A549 (cell line): ENCODE results near the gene JAML. TPM values are rescaled to one million over a fixed set of nuclear protein-coding genes. Genes with fewer than 3 reads are reported as not detected.

Experiments used
- ATAC-seq, 2 experiments: fragments of 200-7000 bp in 1 of 2; fragments of >200 bp in 1 of 2; cut with Nextera tagmentation in 1 of 2; cut with Tn5 transposase in 1 of 2; 3 replicates each; pipeline versions ENCODE4 v1.8.0 to v1.9.1; 2018 to 2020; ENCODE audit warnings: mild to moderate bottlenecking in 1 of 2, moderate library complexity in 1 of 2
- CTCF ChIA-PET: fragments of 300-600 bp; sonication (Branson Sonifier 250); formaldehyde crosslinking; extraction: SDS; loops from one replicate; lab custom pipeline; 2021; ENCODE audit warnings: antibody characterized with exemption, inconsistent platforms; lab: Yijun Ruan, JAX
- POLR2A ChIA-PET: fragments of 350-600 bp; formaldehyde crosslinking; extraction: SDS; loops from one replicate; lab custom pipeline; 2021; ENCODE audit warnings: antibody characterized with exemption, inconsistent platforms; lab: Yijun Ruan, JAX
- DNase-seq, 2 experiments: peaks; one replicate each; pipeline versions ENCODE4 v3.0.0 to v3.0.0-alpha.2; 2011 to 2016; ENCODE audit warnings: low read depth in 1 of 2, low spot score in 1 of 2
- FAIRE-seq: peaks from 2 replicates; lab custom pipeline; 2011; peaks lifted over from hg19 to GRCh38; lab: Jason Lieb, UNC
- H3K27ac ChIP-seq, 2 experiments: fragments of >200 bp; sonication (Bioruptor Twin); formaldehyde crosslinking; 3 replicates each; pipeline ENCODE4 v1.5.1; 2016 to 2017
- H3K4me1 ChIP-seq: fragments of >200 bp; sonication (Bioruptor Twin); formaldehyde crosslinking; 3 replicates; pipeline ENCODE4 v1.6.1; 2016
- H3K4me2 ChIP-seq: fragments of >200 bp; sonication (Bioruptor Twin); formaldehyde crosslinking; 3 replicates; pipeline ENCODE4 v1.6.1; 2016
- H3K4me3 ChIP-seq: fragments of >200 bp; sonication (Bioruptor Twin); formaldehyde crosslinking; 3 replicates; pipeline ENCODE4 v1.5.1; 2016
- H3K9me3 ChIP-seq: fragments of >200 bp; sonication (Bioruptor Twin); formaldehyde crosslinking; 3 replicates; pipeline ENCODE4 v1.6.1; 2016
- BHLHE40 ChIP-seq: IDR thresholded peaks from 2 replicates; pipeline ENCODE4 v1.6.1; 2012; ENCODE audit warnings: low read depth, low read length, inconsistent platforms
- CBX2 ChIP-seq: fragments of 200-600 bp; sonication (generic); IDR thresholded peaks from 2 replicates; pipeline ENCODE4 v1.6.1; 2016; ENCODE audit warnings: low read depth, mild to moderate bottlenecking, borderline replicate concordance
- EHF ChIP-seq: fragments of 250-450 bp; sonication (Bioruptor Pico); IDR thresholded peaks from 2 replicates; pipeline ENCODE4 v1.5.0; 2020; ENCODE audit warnings: mild to moderate bottlenecking
- FOSB ChIP-seq: fragments of 250-450 bp; sonication (Bioruptor Pico); IDR thresholded peaks from 2 replicates; pipeline ENCODE4 v1.5.0; 2020; ENCODE audit warnings: mild to moderate bottlenecking, moderate library complexity
- GATA3 ChIP-seq: IDR thresholded peaks from 2 replicates; pipeline ENCODE4 v1.6.1; 2012; ENCODE audit warnings: borderline replicate concordance
- HEYL ChIP-seq: fragments of 250-450 bp; sonication (Bioruptor Pico); IDR thresholded peaks from 2 replicates; pipeline ENCODE4 v1.8.0; 2021; ENCODE audit warnings: mild to moderate bottlenecking, moderate library complexity
- HOXA7 ChIP-seq: fragments of 250-450 bp; sonication (Bioruptor Pico); IDR thresholded peaks from 2 replicates; pipeline ENCODE4 v1.5.0; 2020; ENCODE audit warnings: mild to moderate bottlenecking, moderate library complexity
- JUN ChIP-seq, 2 experiments: fragments of >200 bp; sonication (Bioruptor Twin); formaldehyde crosslinking; IDR thresholded peaks; 2 replicates in 1 of 2; 3 replicates in 1 of 2; pipeline ENCODE4 v1.6.1; 2016 to 2017
- MYC ChIP-seq: IDR thresholded peaks from 2 replicates; pipeline ENCODE4 v1.6.1; 2012; ENCODE audit warnings: mild to moderate bottlenecking, inconsistent platforms, low read length, improper control_type of control experiment, borderline replicate concordance
- NPAS2 ChIP-seq: fragments of 250-450 bp; sonication (Bioruptor Pico); IDR thresholded peaks from 2 replicates; pipeline ENCODE4 v1.8.0; 2022; ENCODE audit warnings: mild to moderate bottlenecking, moderate library complexity, borderline replicate concordance
- NR3C1 ChIP-seq: fragments of >200 bp; sonication (Bioruptor Twin); formaldehyde crosslinking; IDR thresholded peaks from 3 replicates; pipeline ENCODE4 v1.6.1; 2017
- PHF8 ChIP-seq: fragments of 200-600 bp; sonication (generic); IDR thresholded peaks from 2 replicates; pipeline ENCODE4 v1.6.1; 2016; ENCODE audit warnings: low read depth, mild to moderate bottlenecking, antibody characterized with exemption, moderate library complexity, borderline replicate concordance
- POLR2AphosphoS2 ChIP-seq: conservative IDR thresholded peaks from 2 replicates; pipeline ENCODE4 v1.6.1; 2012; ENCODE audit warnings: low read length, improper control_type of control experiment, inconsistent platforms
- RAD21 ChIP-seq, 2 experiments: fragments of >200 bp in 1 of 2; sonication (Bioruptor Twin) in 1 of 2; formaldehyde crosslinking in 1 of 2; IDR thresholded peaks in 1 of 2; conservative IDR thresholded peaks in 1 of 2; 2 replicates in 1 of 2; 3 replicates in 1 of 2; pipeline ENCODE4 v1.6.1; 2012 to 2018; ENCODE audit warnings: inconsistent platforms in 1 of 2
- RARB ChIP-seq: fragments of 250-450 bp; sonication (Bioruptor Pico); IDR thresholded peaks from 2 replicates; pipeline ENCODE4 v1.8.0; 2021; ENCODE audit warnings: mild to moderate bottlenecking, moderate library complexity
- RFX5 ChIP-seq: fragments of 450-650 bp; IDR thresholded peaks from 2 replicates; pipeline ENCODE4 v1.7.1; 2014; ENCODE audit warnings: antibody characterized with exemption, mild to moderate bottlenecking, moderate library complexity
- RNF2 ChIP-seq: fragments of 200-600 bp; sonication (generic); IDR thresholded peaks from 2 replicates; pipeline ENCODE4 v1.6.1; 2016; ENCODE audit warnings: low read depth, mild to moderate bottlenecking, antibody characterized with exemption, moderate library complexity, borderline replicate concordance
- SMC3 ChIP-seq: fragments of >200 bp; sonication (Bioruptor Twin); formaldehyde crosslinking; IDR thresholded peaks from 3 replicates; pipeline ENCODE4 v1.6.1; 2018; ENCODE audit warnings: inconsistent platforms
- SREBF2 ChIP-seq: fragments of 450-650 bp; IDR thresholded peaks from 2 replicates; pipeline ENCODE4 v1.6.1; 2014; ENCODE audit warnings: mild to moderate bottlenecking, moderate library complexity
- ZC3H11A ChIP-seq: fragments of 450-650 bp; IDR thresholded peaks from 2 replicates; pipeline ENCODE4 v1.6.1; 2014; ENCODE audit warnings: antibody characterized with exemption, mild to moderate bottlenecking
- ZSCAN20 ChIP-seq: fragments of 250-450 bp; sonication (Bioruptor Pico); IDR thresholded peaks from 2 replicates; pipeline ENCODE4 v1.8.0; 2022; ENCODE audit warnings: mild to moderate bottlenecking, moderate library complexity
- WGBS: methylation state at CpG from one replicate; pipeline ENCODE4 v1.1.6; 2017; ENCODE audit errors: missing lambda C conversion rate; 5-methylcytosine and 5-hydroxymethylcytosine counted together
- polyA plus RNA-seq, 4 experiments: library from polyadenylated mRNA; depleted of rRNA in 3 of 4; stranded (reverse); fragments of >200 nt; fragmentation: RNase III in 1 of 4; extraction: RNeasy Plus Mini Kit Qiagen cat#74134 plus additional on column Dnase treatment in 1 of 4; gene quantifications; 2 replicates in 3 of 4; 3 replicates in 1 of 4; pipeline ENCODE4 v1.2.3, GENCODE V29; 2011 to 2017
- TF ChIP-seq, protein P1 (sequence below): fragments of 250-450 bp; sonication (Bioruptor Pico); IDR thresholded peaks from 2 replicates; pipeline ENCODE4 v1.5.0; 2020; ENCODE audit warnings: low read depth, mild to moderate bottlenecking, moderate library complexity
- TF ChIP-seq, protein P2 (sequence below): fragments of >200 bp; sonication (Bioruptor Twin); formaldehyde crosslinking; IDR thresholded peaks from 3 replicates; pipeline ENCODE4 v1.5.1; 2016

JAML gene
- polyA plus RNA-seq, 2 of the 4 experiments (the other 2 are of a cell fraction) = not detected

DNA sequence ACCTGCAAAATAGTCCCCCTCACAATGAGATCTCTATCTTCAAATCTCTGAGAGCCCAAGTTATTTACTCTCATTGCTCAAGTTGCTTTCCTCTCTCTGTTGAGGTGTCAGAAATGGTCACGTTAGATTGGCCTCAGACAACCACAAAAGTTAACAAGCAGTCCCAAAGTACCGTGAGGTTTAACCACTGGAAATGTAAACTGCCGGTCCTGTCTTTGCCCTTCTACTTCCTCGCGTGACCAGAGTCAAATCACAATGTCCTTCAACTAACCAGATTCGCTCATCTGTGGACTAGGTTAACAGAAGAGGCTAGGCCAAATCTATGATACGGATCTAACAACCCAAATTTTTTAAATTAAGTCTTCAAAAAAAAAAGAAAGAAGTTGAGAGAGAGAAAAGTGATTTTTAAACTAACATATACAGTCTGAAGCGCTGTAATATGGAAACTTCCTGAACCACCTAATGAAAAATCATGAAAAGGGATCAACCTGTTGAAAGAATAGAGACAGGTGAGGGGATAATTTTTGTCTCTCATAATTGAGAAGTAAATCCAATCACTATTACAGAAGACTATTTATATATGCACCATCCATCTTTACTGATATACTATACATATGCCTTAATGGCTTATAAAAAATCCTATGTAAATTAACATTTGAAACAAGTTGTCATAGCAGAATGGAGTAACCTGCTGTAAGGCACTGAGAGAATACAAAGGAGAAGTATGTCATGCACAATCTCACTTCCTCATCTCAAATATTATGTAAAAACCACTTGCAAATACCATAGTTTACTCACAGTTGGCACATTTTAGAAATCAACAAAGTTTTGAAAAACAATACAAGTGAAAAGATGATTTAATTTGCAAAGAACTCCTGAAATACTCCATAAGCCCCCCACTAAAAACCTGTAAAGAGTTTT lies 3.3 kb upstream of the JAML start:
- no peak for ATAC-seq
- CTCF ChIA-PET = no interaction called here
- 68% methylated on average over 8 of the region's 8 CpGs for WGBS
- H3K9me3 ChIP-seq = no peaks in the 10 kb centered on the region
- TF ChIP-seq CBX2 (no peak), FOSB (CRISPR knock-in tag) (no peak), NPAS2 (CRISPR knock-in tag) (no peak), RNF2 (no peak), MYC (no peak), GATA3 (no peak), ZC3H11A (no peak), BHLHE40 (no peak), HOXA7 (CRISPR knock-in tag) (no peak), POLR2AphosphoS2 (no peak)
- TF ChIP-seq, protein P1, sequence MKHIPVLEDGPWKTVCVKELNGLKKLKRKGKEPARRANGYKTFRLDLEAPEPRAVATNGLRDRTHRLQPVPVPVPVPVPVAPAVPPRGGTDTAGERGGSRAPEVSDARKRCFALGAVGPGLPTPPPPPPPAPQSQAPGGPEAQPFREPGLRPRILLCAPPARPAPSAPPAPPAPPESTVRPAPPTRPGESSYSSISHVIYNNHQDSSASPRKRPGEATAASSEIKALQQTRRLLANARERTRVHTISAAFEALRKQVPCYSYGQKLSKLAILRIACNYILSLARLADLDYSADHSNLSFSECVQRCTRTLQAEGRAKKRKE = no peak
- no peak overlapping the region for H3K4me3 ChIP-seq
- H3K4me1 ChIP-seq = no peaks in the 10 kb centered on the region
- POLR2A ChIA-PET = no interaction called here
- FAIRE-seq = no peak
- H3K27ac ChIP-seq = no peak overlapping the region
- DNase-seq = no peak
- H3K4me2 ChIP-seq = no peak overlapping the region

DNA sequence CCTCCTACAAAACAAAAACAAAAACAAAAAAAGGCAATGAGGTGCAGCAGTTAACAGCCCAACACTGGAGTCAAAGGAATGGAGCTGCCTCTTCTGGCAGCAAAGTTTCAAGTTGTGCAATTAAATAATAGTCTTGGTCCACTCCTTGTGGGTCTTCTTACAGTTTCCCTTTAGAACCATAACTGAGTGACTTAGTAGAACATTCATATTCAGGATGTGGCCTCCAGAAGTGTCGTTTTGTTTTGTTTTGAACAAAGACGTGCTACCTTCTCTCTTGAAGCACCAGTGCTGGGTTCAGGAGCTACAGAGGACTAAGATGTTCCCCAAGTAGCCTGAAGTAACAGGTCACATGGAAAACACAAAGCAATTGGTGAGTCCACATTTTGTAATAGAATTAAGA lies 2.0 kb upstream of the JAML start:
- ChIA-PET CTCF (interaction anchor here (1.1 to 1.6 kb wide), 2 partner anchors 13 to 55 kb away, joined by 5 to 6 read pairs; no protein-coding TSS in a partner anchor), POLR2A (no interaction called here)
- TF ChIP-seq JUN (IDR thresholded peaks at IDR 0.05) (no peak), EHF (CRISPR knock-in tag) (no peak), SREBF2 (no peak), ZSCAN20 (CRISPR knock-in tag) (no peak), HOXA7 (CRISPR knock-in tag) (no peak), NR3C1 (no peak), BHLHE40 (no peak), PHF8 (no peak), MYC (no peak), HEYL (CRISPR knock-in tag) (no peak), RFX5 (no peak), RARB (CRISPR knock-in tag) (no peak), SMC3 (no peak)
- TF ChIP-seq, protein P2, sequence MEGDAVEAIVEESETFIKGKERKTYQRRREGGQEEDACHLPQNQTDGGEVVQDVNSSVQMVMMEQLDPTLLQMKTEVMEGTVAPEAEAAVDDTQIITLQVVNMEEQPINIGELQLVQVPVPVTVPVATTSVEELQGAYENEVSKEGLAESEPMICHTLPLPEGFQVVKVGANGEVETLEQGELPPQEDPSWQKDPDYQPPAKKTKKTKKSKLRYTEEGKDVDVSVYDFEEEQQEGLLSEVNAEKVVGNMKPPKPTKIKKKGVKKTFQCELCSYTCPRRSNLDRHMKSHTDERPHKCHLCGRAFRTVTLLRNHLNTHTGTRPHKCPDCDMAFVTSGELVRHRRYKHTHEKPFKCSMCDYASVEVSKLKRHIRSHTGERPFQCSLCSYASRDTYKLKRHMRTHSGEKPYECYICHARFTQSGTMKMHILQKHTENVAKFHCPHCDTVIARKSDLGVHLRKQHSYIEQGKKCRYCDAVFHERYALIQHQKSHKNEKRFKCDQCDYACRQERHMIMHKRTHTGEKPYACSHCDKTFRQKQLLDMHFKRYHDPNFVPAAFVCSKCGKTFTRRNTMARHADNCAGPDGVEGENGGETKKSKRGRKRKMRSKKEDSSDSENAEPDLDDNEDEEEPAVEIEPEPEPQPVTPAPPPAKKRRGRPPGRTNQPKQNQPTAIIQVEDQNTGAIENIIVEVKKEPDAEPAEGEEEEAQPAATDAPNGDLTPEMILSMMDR = no peak
- Histone ChIP-seq H3K9me3 (no peaks in the 10 kb centered on the region), H3K4me3 (no peak overlapping the region), H3K4me2 (no peak overlapping the region), H3K27ac (no peak overlapping the region), H3K4me1 (no peaks in the 10 kb centered on the region)
- ATAC-seq (no peak), DNase-seq (no peak), FAIRE-seq (no peak)
- WGBS = 0% methylated on average over 2 of the region's 2 CpGs

DNA sequence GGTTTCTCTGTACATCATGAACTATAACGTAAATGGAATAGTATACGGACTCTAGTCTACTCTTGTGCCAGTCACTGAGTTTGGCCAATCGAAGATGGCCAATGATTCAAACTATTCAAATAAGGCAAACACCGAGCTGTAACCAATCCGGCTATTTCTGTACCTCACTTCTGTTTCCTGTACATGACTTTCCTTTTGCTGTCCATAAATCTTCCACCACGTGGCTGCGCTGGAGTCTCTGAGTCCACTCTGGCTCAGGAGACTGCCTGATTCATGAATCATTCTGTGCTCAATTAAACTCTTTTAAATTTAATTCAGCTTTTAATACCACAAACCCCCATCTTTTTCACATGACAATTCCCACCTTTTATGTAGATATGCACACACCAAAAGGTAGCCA lies 1.5 kb upstream of the JAML start:
- peak in 1 of 2 experiments; percentile 8; a peak in 1 of 5 replicates for TF ChIP-seq RAD21 (conservative IDR thresholded peaks at IDR 0.05 in 1 of 2, IDR thresholded peaks at IDR 0.05 in 1 of 2)
- no peak for TF ChIP-seq ZC3H11A
- DNase-seq = peak in 1 of 2 experiments; percentile 5
- WGBS = 36% methylated on average over 7 of the region's 7 CpGs
- Histone ChIP-seq H3K4me1 (no peaks in the 10 kb centered on the region), H3K27ac (no peak overlapping the region), H3K9me3 (no peaks in the 10 kb centered on the region), H3K4me3 (no peak overlapping the region), H3K4me2 (no peak overlapping the region)
- ATAC-seq = no peak
- POLR2A ChIA-PET = no interaction called here
- CTCF ChIA-PET = interaction anchor here (1.6 kb wide), 1 partner anchor 12 kb away, joined by 6 read pairs; no protein-coding TSS in a partner anchor
- FAIRE-seq = no peak
